Ramos (cell line): ENCODE results near the gene CD19.
"Not testable (repeated sequence)": the region's sequence is repeated elsewhere in the genome, so short reads cannot be mapped to it uniquely, and the experiment has no call there.

ENCODE experiments used
- in situ Hi-C: fragments of 300-500 bp; cut with MboI; formaldehyde crosslinking; loops from one replicate; pipeline ENCODE4 v1.14.3; 2022; ENCODE audit warnings: low sequenced_read_pairs; ENCODE audit not compliant: unreplicated experiment

CD19 gene

GRCh38 chr16:28977703-28978662 lies 46.2 kb downstream of the CD19 start:
- in situ Hi-C loops = no loop called here

GRCh38 chr16:28980330-28980729 lies 48.6 kb downstream of the CD19 start:
- in situ Hi-C loops = not testable (repeated sequence)

GRCh38 chr16:28980929-28981328 lies 49.2 kb downstream of the CD19 start:
- in situ Hi-C loops = no loop called here

- in situ Hi-C loops = no loop called here
Observed at GRCh38 chr16:28981517-28981916, 49.7 kb downstream of the CD19 start.

GRCh38 chr16:28982418-28982817 lies 50.6 kb downstream of the CD19 start:
- in situ Hi-C loops = no loop called here

- in situ Hi-C loops = no loop called here
Observed at GRCh38 chr16:28982949-28983348, 51.2 kb downstream of the CD19 start.

- in situ Hi-C loops = no loop called here
Observed at GRCh38 chr16:28983644-28984043, 51.9 kb downstream of the CD19 start.

GRCh38 chr16:28984091-28984490 lies 52.3 kb downstream of the CD19 start:
- in situ Hi-C loops = no loop called here

GRCh38 chr16:28984619-28985135 lies 52.9 kb downstream of the CD19 start, which contains the start of gene LAT:
Gene LAT, plus strand, starts transcription at chr16:28985052. Its CDS starts 366 bp downstream, at chr16:28985418.
- in situ Hi-C loops = no loop called here

- in situ Hi-C loops = no loop called here
Observed at GRCh38 chr16:28985211-28986041, 53.7 kb downstream of the CD19 start.

- in situ Hi-C loops = no loop called here
Observed at GRCh38 chr16:28986046-28986445, 54.3 kb downstream of the CD19 start.

- in situ Hi-C loops = no loop called here
Observed at GRCh38 chr16:28986492-28986891, 54.7 kb downstream of the CD19 start.

- in situ Hi-C loops = no loop called here
Observed at GRCh38 chr16:28987170-28987853, 55.5 kb downstream of the CD19 start.
